H1 (cell line): ENCODE data around the gene PRR14L. TPM values are rescaled to one million over a fixed set of nuclear protein-coding genes. Genes with fewer than 3 reads are reported as not detected.

Experiments used
- CTCF ChIA-PET: fragments of 300-600 bp; sonication (Branson Sonifier 250); formaldehyde crosslinking; loops from one replicate; lab custom pipeline; 2021; ENCODE audit not compliant: partially characterized antibody; lab: Charles Lee
- POLR2A ChIA-PET: fragments of 300-600 bp; sonication (Branson Sonifier 250); formaldehyde crosslinking; loops from one replicate; lab custom pipeline; 2021; ENCODE audit warnings: inconsistent platforms; ENCODE audit not compliant: partially characterized antibody; lab: Charles Lee
- DNase-seq, 2 experiments: peaks; one replicate each; pipeline versions ENCODE4 v3.0.0 to v3.0.0-alpha.2; 2010 to 2022; ENCODE audit warnings: low spot score in 2 of 2, low read depth in 1 of 2, mixed read lengths in 1 of 2
- FAIRE-seq: peaks from 2 replicates; lab custom pipeline; 2011; peaks lifted over from hg19 to GRCh38; lab: Jason Lieb, UNC
- H2AFZ ChIP-seq: 2 replicates; pipeline ENCODE4 v1.8.1; 2012; ENCODE audit warnings: low read length, inconsistent platforms
- H2AK5ac ChIP-seq: 2 replicates; pipeline ENCODE4 v1.6.1; 2013; ENCODE audit warnings: low read depth, low read length
- H2BK120ac ChIP-seq: replicated peaks from 2 replicates; pipeline ENCODE3; 2013; ENCODE audit warnings: low read depth, low read length, inconsistent platforms
- H2BK12ac ChIP-seq: 2 replicates; pipeline ENCODE4 v1.6.1; 2013; ENCODE audit warnings: low read depth, low read length
- H2BK15ac ChIP-seq: 2 replicates; pipeline ENCODE4 v1.6.1; 2013; ENCODE audit warnings: low read length
- H2BK20ac ChIP-seq: 2 replicates; pipeline ENCODE4 v1.6.1; 2013; ENCODE audit warnings: low read length
- H2BK5ac ChIP-seq: 2 replicates; pipeline ENCODE4 v1.6.1; 2013; ENCODE audit warnings: low read depth, low read length
- H3K14ac ChIP-seq: 2 replicates; pipeline ENCODE4 v1.6.1; 2013; ENCODE audit warnings: inconsistent platforms; ENCODE audit not compliant: insufficient read length
- H3K18ac ChIP-seq: 2 replicates; pipeline ENCODE4 v1.6.1; 2013; ENCODE audit warnings: low read length; ENCODE audit errors: extremely low read depth
- H3K23ac ChIP-seq: 2 replicates; pipeline ENCODE4 v1.6.1; 2013; ENCODE audit warnings: inconsistent platforms; ENCODE audit not compliant: insufficient read length
- H3K23me2 ChIP-seq: 2 replicates; pipeline ENCODE4 v1.6.1; 2013; ENCODE audit warnings: low read depth, low read length
- H3K27ac ChIP-seq: 2 replicates; pipeline ENCODE4 v1.6.1; 2011; ENCODE audit warnings: low read depth, low read length, inconsistent platforms
- H3K27me3 ChIP-seq, 4 experiments: replicated peaks in 1 of 4; 1 replicate in 1 of 4; 2 replicates in 3 of 4; pipeline versions ENCODE4 v1.6.1 to v1.8.1; 2011 to 2013; ENCODE audit warnings: low read length in 3 of 4, mild to moderate bottlenecking in 3 of 4, inconsistent platforms in 2 of 4, mixed read lengths in 2 of 4, moderate library complexity in 1 of 4; ENCODE audit not compliant: control insufficient read depth in 3 of 4, insufficient read depth in 3 of 4; ENCODE audit errors: extremely low read depth in 1 of 4
- H3K36me3 ChIP-seq, 4 experiments: 2 replicates each; pipeline versions ENCODE4 v1.6.1 to v1.8.1; 2011 to 2013; ENCODE audit warnings: mild to moderate bottlenecking in 4 of 4, low read length in 3 of 4, moderate library complexity in 2 of 4, control low read depth in 1 of 4, inconsistent platforms in 1 of 4; ENCODE audit not compliant: insufficient read depth in 4 of 4, control insufficient read depth in 2 of 4
- H3K4ac ChIP-seq: replicated peaks from 2 replicates; pipeline ENCODE3; 2013; ENCODE audit warnings: low read length, low read depth, mixed read lengths, inconsistent platforms; ENCODE audit not compliant: insufficient read length
- H3K4me1 ChIP-seq, 4 experiments: replicated peaks in 1 of 4; 1 replicate in 1 of 4; 2 replicates in 3 of 4; pipeline versions ENCODE4 v1.6.1 to v1.8.1; 2011 to 2013; ENCODE audit warnings: low read length in 3 of 4, inconsistent platforms in 2 of 4, mixed read lengths in 1 of 4; ENCODE audit not compliant: insufficient read depth in 4 of 4, control insufficient read depth in 3 of 4
- H3K4me2 ChIP-seq, 2 experiments: 2 replicates each; pipeline versions ENCODE4 v1.6.1 to v1.8.1; 2011 to 2013; ENCODE audit warnings: low read depth in 2 of 2, low read length in 2 of 2, control low read depth in 1 of 2, inconsistent platforms in 1 of 2, mild to moderate bottlenecking in 1 of 2; ENCODE audit not compliant: insufficient read depth in 1 of 2
- H3K4me3 ChIP-seq, 4 experiments: fragments of 200-600, 300-600 bp in 1 of 4; sonication (generic), shearing (Covaris generic), sonication (Bioruptor Twin) in 1 of 4; 2 replicates each; pipeline versions ENCODE4 v1.5.1 to v1.8.1; 2011 to 2016; ENCODE audit warnings: low read length in 4 of 4, low read depth in 3 of 4, control low read depth in 2 of 4, inconsistent platforms in 2 of 4, mild to moderate bottlenecking in 2 of 4, mixed read lengths in 1 of 4, moderate library complexity in 1 of 4; ENCODE audit not compliant: insufficient read depth in 2 of 4; ENCODE audit errors: extremely low read depth in 1 of 4
- H3K56ac ChIP-seq: replicated peaks from 2 replicates; pipeline ENCODE3; 2013; ENCODE audit warnings: low read depth, mild to moderate bottlenecking, mixed read lengths, low read length, inconsistent platforms; ENCODE audit not compliant: insufficient read length
- H3K79me1 ChIP-seq: 2 replicates; pipeline ENCODE4 v1.6.1; 2013; ENCODE audit warnings: low read depth, low read length, control low read depth
- H3K79me2 ChIP-seq, 2 experiments: 2 replicates each; pipeline versions ENCODE4 v1.6.1 to v1.8.1; 2012 to 2013; ENCODE audit warnings: low read length in 2 of 2, mild to moderate bottlenecking in 2 of 2, inconsistent platforms in 1 of 2; ENCODE audit not compliant: insufficient read depth in 2 of 2, control insufficient read depth in 1 of 2
- H3K9ac ChIP-seq, 4 experiments: replicated peaks in 1 of 4; 1 replicate in 1 of 4; 2 replicates in 3 of 4; pipeline versions ENCODE4 v1.6.1 to v1.8.1; 2011 to 2013; ENCODE audit warnings: low read depth in 3 of 4, low read length in 3 of 4, control low read depth in 2 of 4, mild to moderate bottlenecking in 2 of 4, moderate library complexity in 2 of 4, inconsistent platforms in 1 of 4; ENCODE audit errors: extremely low read depth in 1 of 4
- H3K9me3 ChIP-seq, 2 experiments: 2 replicates each; pipeline versions ENCODE4 v1.6.1 to v1.8.1; 2012 to 2013; ENCODE audit warnings: mild to moderate bottlenecking in 2 of 2, moderate library complexity in 2 of 2, control low read depth in 1 of 2, inconsistent platforms in 1 of 2, low read depth in 1 of 2, low read length in 1 of 2, mixed read lengths in 1 of 2; ENCODE audit not compliant: insufficient read depth in 2 of 2
- H4K20me1 ChIP-seq, 2 experiments: replicated peaks in 1 of 2; 2 replicates each; pipeline versions ENCODE3 to v1.8.1; 2011 to 2013; ENCODE audit warnings: inconsistent platforms in 2 of 2, low read length in 2 of 2, mild to moderate bottlenecking in 1 of 2; ENCODE audit not compliant: insufficient read depth in 2 of 2, control insufficient read depth in 1 of 2
- H4K5ac ChIP-seq: 2 replicates; pipeline ENCODE4 v1.6.1; 2013; ENCODE audit warnings: low read length, low read depth, mixed read lengths, inconsistent platforms; ENCODE audit not compliant: insufficient read length
- H4K8ac ChIP-seq: 2 replicates; pipeline ENCODE4 v1.8.0; 2013; ENCODE audit warnings: mild to moderate bottlenecking, moderate library complexity, low read length, inconsistent platforms; ENCODE audit not compliant: insufficient read depth; ENCODE audit errors: extremely low read depth
- H4K91ac ChIP-seq: replicated peaks from 2 replicates; pipeline ENCODE3; 2013; ENCODE audit warnings: low read length, mixed read lengths, inconsistent platforms; ENCODE audit not compliant: insufficient read length
- ATF2 ChIP-seq: IDR thresholded peaks from 2 replicates; pipeline ENCODE4 v1.6.1; 2012; ENCODE audit warnings: low read length, inconsistent platforms
- CBX8 ChIP-seq: fragments of 300-800, 300-1000 bp; sonication (generic); IDR thresholded peaks from 2 replicates; pipeline ENCODE4 v1.7.1; 2016; ENCODE audit warnings: low read depth, low read length, borderline replicate concordance
- CREB1 ChIP-seq: IDR thresholded peaks from 2 replicates; pipeline ENCODE4 v1.6.1; 2012; ENCODE audit warnings: inconsistent platforms
- E2F6 ChIP-seq: IDR thresholded peaks from 2 replicates; pipeline ENCODE4 v1.6.1; 2012; ENCODE audit warnings: inconsistent platforms
- MAFK ChIP-seq: IDR thresholded peaks from 2 replicates; pipeline ENCODE4 v1.6.1; 2012; ENCODE audit warnings: low read depth, mild to moderate bottlenecking, improper control_type of control experiment, low read length
- RAD21 ChIP-seq, 2 experiments: IDR thresholded peaks in 1 of 2; conservative IDR thresholded peaks in 1 of 2; 2 replicates each; pipeline ENCODE4 v1.6.1; 2011; ENCODE audit warnings: low read depth in 2 of 2, low read length in 2 of 2, improper control_type of control experiment in 1 of 2, inconsistent platforms in 1 of 2, mild to moderate bottlenecking in 1 of 2, moderate library complexity in 1 of 2
- RBBP5 ChIP-seq: IDR thresholded peaks from 2 replicates; pipeline ENCODE4 v1.7.1; 2012; ENCODE audit warnings: low read depth, mild to moderate bottlenecking, inconsistent platforms, low read length, moderate library complexity, borderline replicate concordance
- SIN3A ChIP-seq, 2 experiments: IDR thresholded peaks in 1 of 2; conservative IDR thresholded peaks in 1 of 2; 2 replicates each; pipeline ENCODE4 v1.6.1; 2011 to 2012; ENCODE audit warnings: low read length in 2 of 2, improper control_type of control experiment in 1 of 2, low read depth in 1 of 2, mild to moderate bottlenecking in 1 of 2
- SIRT6 ChIP-seq: IDR thresholded peaks from one replicate; pipeline ENCODE4 v1.7.1; 2012; ENCODE audit warnings: low read length, inconsistent platforms
- SIX5 ChIP-seq: IDR thresholded peaks from 2 replicates; pipeline ENCODE4 v1.6.1; 2011; ENCODE audit warnings: mild to moderate bottlenecking, low read depth, low read length
- SP1 ChIP-seq: IDR thresholded peaks from 2 replicates; pipeline ENCODE4 v1.6.1; 2011; ENCODE audit warnings: low read depth, low read length
- YY1 ChIP-seq: IDR thresholded peaks from 2 replicates; pipeline ENCODE4 v1.6.1; 2011; ENCODE audit warnings: low read depth, mild to moderate bottlenecking, low read length
- WGBS, 2 experiments: shearing (Covaris generic) in 1 of 2; methylation state at CpG; one replicate each; pipeline versions ENCODE4 v1.1.6 to v1.1.7; 2013 to 2015; ENCODE audit warnings: low lambda C conversion rate in 2 of 2, mixed read lengths in 2 of 2, inconsistent platforms in 1 of 2, low coverage in 1 of 2, missing lambda C conversion rate in 1 of 2; ENCODE audit not compliant: insufficient replicate concordance in 2 of 2, insufficient coverage in 1 of 2, insufficient read length in 1 of 2; ENCODE audit errors: extremely low coverage in 1 of 2, missing lambda C conversion rate in 1 of 2; 5-methylcytosine and 5-hydroxymethylcytosine counted together
- polyA plus RNA-seq, 7 experiments: library from polyadenylated mRNA; depleted of rRNA in 3 of 7; stranded (reverse) in 5 of 7; unstranded in 2 of 7; fragments of >200 nt in 5 of 7; fragments of 200-250 nt in 2 of 7; gene quantifications; 1 replicate in 5 of 7; 2 replicates in 1 of 7; 4 replicates in 1 of 7; pipeline versions ENCODE4 v1.2.1 to v1.2.3, GENCODE V29; 2011 to 2013; ENCODE audit warnings: missing spikeins in 2 of 7, mixed read lengths in 2 of 7
- total RNA-seq: library from RNA; stranded (reverse); fragmentation: NEBNext Ultra II Directional; extraction: Animal tissue kit (Norgen Biotek cat#: 25700); gene quantifications from 2 replicates; pipeline ENCODE4 v1.2.1, GENCODE V29; 2021

PRR14L gene
- total and polyA plus RNA-seq, 2 of the 8 experiments (the other 6 are each of a cell fraction or from before 2014, with no cell fraction given), result 26.5 to 98.6 TPM

DNA sequence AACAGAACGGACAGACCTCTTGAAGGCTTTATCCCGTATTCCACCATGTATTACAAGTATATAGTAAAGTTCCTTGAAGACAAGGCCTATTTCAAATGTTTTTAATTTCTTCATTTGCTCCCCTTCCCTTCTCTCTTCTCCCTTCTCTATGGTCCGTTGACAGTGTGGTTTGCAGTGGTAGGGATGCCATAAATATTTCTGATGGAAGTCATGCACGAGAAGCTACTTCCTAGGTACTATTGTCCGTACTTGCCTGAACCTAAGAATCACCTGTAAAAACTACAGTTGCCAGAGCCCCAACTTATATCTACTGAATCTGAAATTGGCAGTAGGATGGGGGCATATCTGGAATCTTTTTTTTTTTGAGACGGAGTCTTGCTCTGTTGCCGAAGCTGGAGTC lies 90.7 kb downstream of the PRR14L start:
- H3K23me2 ChIP-seq, result peaks cover 8% of the 10 kb centered on the region
- no peaks in the 10 kb centered on the region for H3K36me3 ChIP-seq
- no peak overlapping the region for H2BK120ac ChIP-seq
- no peak overlapping the region for H2BK12ac ChIP-seq
- no peak overlapping the region for H3K4ac ChIP-seq
- DNase-seq (no peak), FAIRE-seq (no peak)
- ChIA-PET CTCF (interaction anchor here (0.7 to 1.5 kb wide), 2 partner anchors 26 to 1566 kb away, joined by 3 to 5 read pairs; no protein-coding TSS in a partner anchor), POLR2A (interaction anchor here (0.6 kb wide), 1 partner anchor 21 kb away, joined by 3 read pairs; no protein-coding TSS in a partner anchor)
- H3K18ac ChIP-seq, result no peak overlapping the region
- no peak overlapping the region for H2BK20ac ChIP-seq
- no peak overlapping the region for H3K56ac ChIP-seq
- no peak overlapping the region for H3K14ac ChIP-seq
- H3K79me2 ChIP-seq, result peaks cover 23 to 71% of the 10 kb centered on the region in 2 experiments
- H4K20me1 ChIP-seq, result peaks cover 5 to 8% of the 10 kb centered on the region in 2 experiments
- peaks cover 10% of the 10 kb centered on the region for H3K79me1 ChIP-seq
- no peak overlapping the region for H4K8ac ChIP-seq
- no peak overlapping the region for H3K9ac ChIP-seq
- H2BK5ac ChIP-seq, result no peak overlapping the region
- no peak overlapping the region for H2AFZ ChIP-seq
- no peak overlapping the region for H3K27ac ChIP-seq
- no peak overlapping the region for H3K23ac ChIP-seq
- no peak overlapping the region for H4K91ac ChIP-seq
- H3K4me2 ChIP-seq, result no peak overlapping the region
- H4K5ac ChIP-seq, result no peak overlapping the region
- H2AK5ac ChIP-seq, result no peak overlapping the region
- no peak overlapping the region for H3K4me3 ChIP-seq
- H3K4me1 ChIP-seq, result peaks cover 3 to 7% (median 7%) of the 10 kb centered on the region in 4 experiments; a peak in 5 of 7 replicates
- no peaks in the 10 kb centered on the region for H3K9me3 ChIP-seq
- no peak overlapping the region for H2BK15ac ChIP-seq
- WGBS, 2 experiments, result 91% methylated on average over 7 of the region's 7 CpGs; no CpG with 5 or more reads in 1 of the 2 experiments
- no peaks in the 10 kb centered on the region for H3K27me3 ChIP-seq
- TF ChIP-seq SIN3A (conservative IDR thresholded peaks at IDR 0.05 in 1 of 2, IDR thresholded peaks at IDR 0.05 in 1 of 2; ENCODE audit: low read depth in 1 of 2, low read length in 2 of 2), result no peak
- TF ChIP-seq RBBP5, result no peak
- TF ChIP-seq YY1, result no peak
- TF ChIP-seq SIX5, result no peak
- no peak for TF ChIP-seq E2F6
- TF ChIP-seq RAD21 (IDR thresholded peaks at IDR 0.05 in 1 of 2, conservative IDR thresholded peaks at IDR 0.05 in 1 of 2; ENCODE audit: low read depth in 2 of 2, low read length in 2 of 2), result no peak
- no peak for TF ChIP-seq MAFK
- no peak for TF ChIP-seq CBX8
- no peak for TF ChIP-seq SP1
- no peak for TF ChIP-seq SIRT6
- no peak for TF ChIP-seq ATF2
- TF ChIP-seq CREB1, result no peak
